H54 (cell line): ENCODE measurements around the gene MDM1.

ENCODE experiments used
- DNase-seq: peaks from one replicate; pipeline ENCODE4 v3.0.0; 2011; ENCODE audit warnings: low spot score, mixed read lengths; ENCODE audit not compliant: insufficient read length
- FAIRE-seq: peaks from 3 replicates; lab custom pipeline; 2011; peaks lifted over from hg19 to GRCh38; lab: Jason Lieb, UNC
- POLR2A ChIP-seq: IDR thresholded peaks from 2 replicates; pipeline ENCODE4 v1.6.1; 2011; ENCODE audit warnings: low read depth, mild to moderate bottlenecking, low read length

MDM1 gene

DNA sequence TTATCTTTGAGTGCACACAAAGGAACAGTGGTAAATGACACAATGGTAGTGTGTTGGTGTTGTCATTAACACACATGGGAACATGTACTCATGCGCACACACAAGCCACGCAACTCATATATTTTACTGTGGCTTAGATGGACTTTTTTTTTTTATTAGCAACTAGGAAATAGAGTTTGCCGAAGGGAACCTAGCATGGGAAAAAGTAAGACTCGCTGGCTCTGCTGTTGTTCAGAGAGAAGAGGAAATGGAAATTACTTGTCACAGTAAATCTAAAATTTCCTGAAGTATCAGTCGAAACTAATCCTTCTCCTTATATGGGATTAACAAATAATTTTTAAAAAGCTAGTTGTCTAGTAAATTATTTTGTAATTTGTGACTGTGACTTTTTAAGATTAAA is 45.1 kb downstream of the MDM1 start:
- no peak for FAIRE-seq
- TF ChIP-seq POLR2A, result no peak
- no peak for DNase-seq

DNA sequence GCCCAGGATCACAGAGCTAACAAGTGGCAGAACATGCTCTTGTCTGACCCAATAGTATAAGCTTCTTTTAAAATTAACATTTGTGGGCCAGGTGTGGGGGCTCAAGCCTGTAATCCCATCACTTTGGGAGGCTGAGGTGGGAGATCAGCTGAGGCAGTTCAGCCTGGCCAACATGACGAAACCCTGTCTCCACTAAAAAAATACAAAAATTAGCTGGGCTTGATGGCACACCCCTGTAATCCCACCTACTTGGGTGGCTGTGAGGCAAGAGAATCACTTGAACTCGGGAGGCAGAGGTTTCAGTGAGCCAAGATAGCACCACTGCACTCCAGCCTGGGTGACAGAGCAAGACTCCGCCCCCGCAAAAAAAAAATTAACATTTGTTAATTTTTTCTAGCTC is 45.8 kb downstream of the MDM1 start:
- FAIRE-seq, result no peak
- TF ChIP-seq POLR2A, result no peak
- DNase-seq, result no peak

DNA sequence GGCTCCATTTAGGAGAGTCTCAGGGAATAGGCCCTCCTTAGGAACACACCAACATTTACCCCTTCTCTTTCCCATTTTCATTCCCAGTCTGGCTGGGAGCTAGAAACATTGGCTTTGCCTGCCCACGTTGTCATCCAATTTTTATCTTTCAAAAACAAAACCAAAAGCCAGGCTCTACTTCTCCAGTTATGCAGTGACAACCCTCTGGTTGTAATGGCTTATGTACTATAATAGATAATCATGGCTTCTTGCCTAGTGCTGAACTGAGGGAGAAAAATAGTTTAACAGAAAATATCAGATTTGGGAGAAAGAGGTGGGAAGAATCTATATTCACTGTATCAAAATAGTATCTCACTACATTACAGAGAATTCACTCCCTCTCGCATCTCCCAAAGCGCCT is 46.6 kb downstream of the MDM1 start:
- no peak for TF ChIP-seq POLR2A
- no peak for DNase-seq
- FAIRE-seq, result no peak

DNA sequence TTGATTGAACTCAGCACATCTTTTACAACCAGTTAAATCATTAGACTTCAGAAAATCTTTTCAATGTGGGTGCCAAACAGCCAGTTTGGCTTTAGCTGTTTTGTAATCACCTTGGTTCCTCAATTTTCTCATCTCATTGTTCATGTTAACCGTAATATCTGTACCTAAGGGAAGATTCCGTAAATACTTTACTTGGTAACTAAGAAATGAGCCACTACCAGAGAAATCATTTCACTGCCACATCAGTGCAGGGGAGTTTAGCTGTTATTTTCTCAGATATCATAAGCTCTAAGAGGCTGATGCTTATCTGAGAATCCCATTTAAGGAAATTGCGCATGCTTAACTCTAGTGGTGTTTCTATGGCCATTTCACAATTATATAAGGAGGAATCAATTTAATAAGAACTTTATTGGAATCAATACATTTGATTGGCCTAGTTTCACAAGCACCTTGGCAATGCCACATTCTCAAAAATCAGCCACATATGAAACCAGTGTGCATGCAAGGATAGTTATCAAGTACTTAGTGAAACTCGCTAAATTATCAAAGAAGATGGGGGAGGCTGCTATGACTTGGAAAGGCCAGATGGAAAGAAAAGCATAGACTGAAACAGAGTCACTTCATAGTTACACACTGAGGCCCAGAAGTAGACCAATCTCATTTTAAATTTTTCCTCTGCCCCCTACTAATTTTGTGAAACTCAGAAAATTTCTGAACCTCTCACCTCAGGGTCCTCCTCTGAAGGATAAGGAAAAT is 50.7 kb downstream of the MDM1 start:
- no peak for TF ChIP-seq POLR2A
- FAIRE-seq, result no peak
- no peak for DNase-seq

DNA sequence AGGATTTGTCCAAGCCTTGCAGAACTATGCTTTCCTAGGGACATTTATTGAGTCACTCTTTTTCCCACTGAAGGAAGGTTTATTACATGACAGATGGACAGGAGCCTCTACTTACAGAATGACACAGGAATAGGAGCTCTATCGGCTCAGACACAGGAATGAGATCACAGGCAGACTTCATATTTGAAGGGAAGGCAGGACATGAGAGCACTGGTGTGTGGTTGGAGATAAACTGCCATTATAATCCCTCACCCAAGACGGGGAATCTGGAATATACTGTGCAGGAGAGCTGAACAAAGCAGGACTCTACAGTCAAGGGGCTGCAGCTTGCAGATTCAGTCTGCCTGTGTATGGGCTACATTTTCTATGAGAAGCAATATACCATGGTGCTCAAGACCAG is 51.9 kb downstream of the MDM1 start:
- TF ChIP-seq POLR2A, result no peak
- no peak for DNase-seq
- no peak for FAIRE-seq

DNA sequence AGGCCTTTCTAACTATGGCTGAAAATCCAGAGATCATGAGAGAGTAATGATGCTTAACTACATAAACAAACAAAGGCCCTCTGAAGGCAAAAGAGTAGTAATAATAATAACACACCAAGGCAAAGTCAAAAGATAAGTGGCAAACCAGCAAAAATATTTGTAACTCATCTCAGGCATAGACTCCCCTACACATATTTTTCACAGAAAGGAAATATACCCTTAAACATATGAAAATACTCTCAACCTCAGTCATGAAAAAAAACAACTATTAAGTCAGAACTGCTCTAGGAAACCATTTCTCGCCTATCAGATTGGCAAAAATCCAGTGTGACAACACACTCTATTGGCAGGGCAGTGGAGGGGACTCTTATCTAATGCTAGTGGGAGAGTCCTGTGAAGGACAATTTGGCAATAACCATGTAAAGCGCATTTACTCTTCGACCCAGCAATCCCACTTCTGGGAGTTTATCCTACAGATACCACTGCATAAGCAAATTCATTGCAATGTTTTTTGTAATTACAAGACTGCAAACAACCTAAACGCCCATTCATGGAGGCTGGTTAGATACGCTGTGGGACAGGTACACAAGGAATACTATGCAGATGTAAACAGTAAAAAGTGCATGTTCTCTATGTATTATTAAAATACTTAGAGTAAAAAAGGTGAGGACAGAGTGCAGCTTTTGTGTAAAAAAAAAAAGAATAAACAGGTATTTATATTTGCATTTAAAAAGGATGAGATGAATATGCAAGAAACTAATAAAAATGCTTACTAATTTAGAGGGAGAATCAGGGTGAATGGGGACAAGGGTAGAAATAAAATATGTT is 52.7 kb downstream of the MDM1 start:
- FAIRE-seq (no peak), DNase-seq (no peak)
- no peak for TF ChIP-seq POLR2A

DNA sequence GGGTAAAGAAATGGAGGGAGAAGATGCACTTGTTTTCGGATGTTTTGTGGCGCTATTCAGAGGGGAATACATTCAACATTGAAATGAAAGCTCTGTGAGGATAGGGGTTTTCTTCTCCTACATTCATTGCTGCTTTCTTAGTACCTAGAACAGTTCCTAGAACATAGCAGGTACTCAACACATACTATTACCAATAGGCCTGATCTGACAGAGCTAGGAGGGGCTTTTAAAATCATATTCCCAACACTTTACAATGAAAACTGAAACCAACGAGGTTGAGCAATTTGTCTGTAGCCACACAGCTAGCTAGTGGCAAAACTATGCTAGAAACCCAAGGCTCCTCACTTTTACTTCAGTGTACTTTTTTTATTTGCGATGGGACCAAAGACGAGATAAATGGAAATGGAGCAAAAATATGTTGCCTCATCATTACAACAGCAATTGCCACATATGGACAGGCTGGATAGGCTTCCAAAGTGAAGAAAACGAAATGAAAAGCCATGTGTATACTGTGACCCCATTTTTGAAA is 55.7 kb downstream of the MDM1 start:
- TF ChIP-seq POLR2A, result no peak
- FAIRE-seq (no peak), DNase-seq (no peak)

DNA sequence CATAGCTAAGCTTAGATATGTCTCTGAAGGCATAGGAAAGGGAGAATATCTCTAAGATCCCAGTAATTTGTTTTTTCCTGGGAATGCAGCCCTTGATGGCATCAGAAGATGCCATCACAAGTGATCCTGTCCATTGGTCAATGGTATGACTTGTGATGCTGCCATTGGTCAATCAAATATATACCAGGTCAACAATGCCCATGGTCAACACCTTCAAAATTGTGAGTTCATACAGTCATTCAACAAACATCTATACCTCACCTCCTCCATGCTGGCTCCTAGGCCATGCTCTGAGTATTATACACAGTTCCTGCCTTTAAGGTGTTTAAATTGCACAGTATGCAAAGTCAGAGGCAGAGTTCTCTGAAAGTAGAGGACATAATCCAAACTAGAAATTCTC is 59.4 kb downstream of the MDM1 start:
- TF ChIP-seq POLR2A, result no peak

DNA sequence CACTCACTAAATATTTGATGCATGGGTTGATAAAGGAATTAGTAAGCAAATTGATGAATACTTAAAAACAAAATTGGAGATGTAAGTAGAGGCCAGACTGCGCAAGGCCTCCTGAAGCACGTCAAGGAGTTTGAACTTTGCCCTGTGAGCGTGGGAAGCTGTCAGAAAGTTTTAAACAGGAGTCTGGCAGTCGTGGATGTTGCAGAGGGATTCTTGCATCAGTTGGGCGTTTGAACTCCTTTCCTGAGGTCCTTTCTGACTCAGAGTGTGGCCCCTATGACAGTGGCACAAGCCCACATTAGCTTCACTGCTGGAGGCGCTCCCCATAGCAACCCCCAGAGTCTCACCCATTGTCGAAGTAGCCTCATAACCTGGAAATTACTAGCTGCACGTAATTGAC is 60.8 kb downstream of the MDM1 start:
- no peak for DNase-seq
- no peak for FAIRE-seq
- no peak for TF ChIP-seq POLR2A

More for the DNA sequence above, 59.4 kb downstream of the MDM1 start:
- DNase-seq (no peak), FAIRE-seq (no peak)

DNA sequence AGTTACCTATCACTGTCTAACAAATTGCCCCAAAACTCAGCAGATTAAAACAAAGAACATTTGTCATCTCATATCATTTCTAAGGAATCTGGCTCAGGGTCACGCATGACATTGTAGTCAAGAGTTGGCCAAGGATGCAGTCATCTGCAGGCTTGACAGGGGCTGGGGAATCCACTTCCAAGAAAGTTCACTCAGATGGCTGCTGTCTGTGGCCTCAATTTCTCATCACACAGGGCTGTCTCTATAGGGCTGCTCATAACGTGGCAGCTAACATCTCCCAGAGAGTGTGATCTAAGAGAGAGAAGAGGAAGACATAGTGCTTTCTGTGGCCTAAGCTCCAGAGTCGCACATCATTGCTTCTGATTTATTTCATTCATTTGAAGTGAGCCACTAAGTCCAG is 61.8 kb downstream of the MDM1 start:
- no peak for TF ChIP-seq POLR2A
- DNase-seq (no peak), FAIRE-seq (no peak)

DNA sequence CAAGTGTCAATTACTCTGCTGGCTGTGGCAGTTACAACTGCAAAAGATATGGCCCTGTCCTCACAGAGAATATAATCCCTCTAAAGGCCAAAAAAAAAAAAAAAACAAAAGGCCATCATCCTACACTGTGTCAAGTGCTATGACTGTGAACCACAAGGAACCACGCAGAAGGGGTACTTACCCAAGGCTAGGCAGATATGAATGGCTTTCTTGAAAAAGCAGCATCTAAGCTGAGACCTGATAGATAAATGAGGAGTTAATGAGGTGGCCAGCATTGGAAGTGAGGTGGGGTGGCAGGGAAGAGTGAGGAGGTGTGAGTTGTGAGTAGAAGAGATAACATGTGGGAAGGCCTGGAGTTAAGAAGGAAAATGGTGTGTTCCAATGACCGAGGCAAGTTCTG is 62.4 kb downstream of the MDM1 start:
- no peak for FAIRE-seq
- DNase-seq, result no peak
- no peak for TF ChIP-seq POLR2A

DNA sequence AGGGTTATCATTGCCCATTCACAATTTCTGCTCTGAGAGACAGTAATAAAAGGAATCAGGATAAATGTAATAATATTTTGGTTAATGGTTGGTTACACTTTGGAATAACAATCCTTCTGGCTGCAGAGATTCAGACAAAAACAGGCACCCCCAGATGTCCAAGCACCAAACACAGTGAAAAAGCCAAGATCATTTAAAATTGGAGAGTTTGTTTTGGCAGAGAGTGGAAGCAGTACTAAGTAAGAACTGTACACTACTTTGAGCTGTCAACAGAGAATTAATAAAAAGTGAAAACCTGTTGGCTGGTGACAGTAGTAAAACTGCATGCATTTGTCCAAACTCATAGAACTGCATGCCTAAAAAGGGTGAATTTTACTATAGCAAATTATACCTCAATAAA is 63.2 kb downstream of the MDM1 start:
- FAIRE-seq (no peak), DNase-seq (no peak)
- TF ChIP-seq POLR2A, result no peak

DNA sequence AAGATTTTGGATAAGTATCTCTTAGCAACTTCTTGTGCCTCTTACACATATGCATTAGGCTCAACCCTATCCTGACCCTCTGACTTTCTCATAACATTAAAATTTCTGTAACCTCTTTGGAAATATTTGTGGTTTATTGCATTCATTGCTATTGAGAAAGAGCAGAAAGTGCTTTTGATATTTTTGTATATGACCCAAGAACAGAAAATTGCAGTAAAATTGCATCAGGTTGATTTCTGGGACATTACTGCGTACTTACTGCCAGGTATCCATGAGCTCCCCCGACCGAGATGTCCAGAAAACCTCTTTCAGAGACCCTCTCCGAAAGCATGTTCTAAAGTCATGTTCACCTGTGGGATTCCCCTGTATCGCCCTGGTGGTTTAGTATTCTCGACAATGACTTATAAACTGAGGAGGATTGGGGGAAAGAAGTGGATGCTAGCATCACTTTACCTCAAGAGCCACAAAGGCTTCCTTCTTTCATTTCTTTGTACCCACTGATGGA is 64.2 kb downstream of the MDM1 start:
- FAIRE-seq, result no peak
- TF ChIP-seq POLR2A, result no peak
- DNase-seq, result no peak

DNA sequence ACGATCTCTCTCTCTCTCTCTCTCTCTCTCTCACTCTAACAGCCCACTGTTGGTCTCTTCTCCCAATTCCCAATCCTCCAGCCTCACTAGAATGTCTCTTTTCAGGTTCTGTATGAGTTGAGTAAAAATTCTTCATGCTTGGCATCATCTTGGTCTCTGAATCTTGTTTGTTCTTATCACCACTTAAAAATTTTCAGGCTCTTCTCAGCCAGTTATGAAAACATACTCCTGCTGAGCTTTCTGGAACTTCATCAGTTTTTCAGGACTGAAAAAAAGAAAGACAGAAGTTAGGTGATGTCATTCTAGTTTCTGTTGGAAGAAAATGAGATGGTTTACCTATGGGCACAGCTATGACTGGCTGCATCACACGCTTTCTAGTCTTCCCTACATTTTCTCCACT is 67.3 kb downstream of the MDM1 start:
- DNase-seq, result no peak
- TF ChIP-seq POLR2A, result no peak
- FAIRE-seq, result no peak
